NT2/D1 (cell line): ENCODE data around the gene ERI3.

ENCODE experiments used
- DNase-seq: peaks from one replicate; pipeline ENCODE4 v3.0.0-alpha.2; 2011; ENCODE audit warnings: low read depth, low spot score
- H3K27me3 ChIP-seq: 2 replicates; pipeline ENCODE4 v1.6.0; 2011; ENCODE audit warnings: mild to moderate bottlenecking; ENCODE audit not compliant: insufficient read length, insufficient read depth
- H3K36me3 ChIP-seq: 2 replicates; pipeline ENCODE4 v1.6.1; 2011; ENCODE audit warnings: mild to moderate bottlenecking, low read length, mixed read lengths; ENCODE audit not compliant: insufficient read depth, insufficient read length
- H3K4me1 ChIP-seq: 2 replicates; pipeline ENCODE4 v1.5.1; 2011; ENCODE audit not compliant: insufficient read depth, insufficient read length
- H3K4me3 ChIP-seq: 2 replicates; pipeline ENCODE4 v1.5.1; 2011; ENCODE audit warnings: low read depth; ENCODE audit not compliant: insufficient read length
- H3K9ac ChIP-seq: 2 replicates; pipeline ENCODE4 v1.6.0; 2011; ENCODE audit warnings: low read depth; ENCODE audit not compliant: insufficient read length
- H3K9me3 ChIP-seq: 2 replicates; pipeline ENCODE4 v1.5.1; 2011; ENCODE audit warnings: mild to moderate bottlenecking, low read length; ENCODE audit not compliant: insufficient read depth
- SUZ12 ChIP-seq: IDR thresholded peaks from 2 replicates; pipeline ENCODE4 v1.6.1; 2011; ENCODE audit not compliant: insufficient read length, insufficient read depth; ENCODE audit errors: extremely low read depth
- YY1 ChIP-seq: IDR thresholded peaks from 2 replicates; pipeline ENCODE4 v1.6.1; 2011; ENCODE audit not compliant: insufficient read length, insufficient read depth
- ZNF274 ChIP-seq: IDR thresholded peaks from 2 replicates; pipeline ENCODE4 v1.6.1; 2011; ENCODE audit warnings: mild to moderate bottlenecking, low read depth, low read length

The ERI3 gene

GRCh38 chr1:44359234-44359935 lies 4.3 kb upstream of the ERI3 start:
- H3K27me3 ChIP-seq, result no peaks in the 10 kb centered on the region
- no peaks in the 10 kb centered on the region for H3K36me3 ChIP-seq
- no peak overlapping the region for H3K9ac ChIP-seq
- no peak for DNase-seq
- peaks cover 8% of the 10 kb centered on the region for H3K4me1 ChIP-seq
- H3K9me3 ChIP-seq, result no peaks in the 10 kb centered on the region
- H3K4me3 ChIP-seq, result no peak overlapping the region
- no peak for TF ChIP-seq YY1

- TF ChIP-seq SUZ12 (no peak), YY1 (no peak), ZNF274 (no peak)
- H3K27me3 ChIP-seq, result no peaks in the 10 kb centered on the region
- H3K36me3 ChIP-seq, result peaks cover 2% of the 10 kb centered on the region
- no peak overlapping the region for H3K9ac ChIP-seq
- H3K4me1 ChIP-seq, result peaks cover 8% of the 10 kb centered on the region
- no peaks in the 10 kb centered on the region for H3K9me3 ChIP-seq
- no peak overlapping the region for H3K4me3 ChIP-seq
- DNase-seq, result no peak
Observed at GRCh38 chr1:44357710-44358109, 2.7 kb upstream of the ERI3 start.

GRCh38 chr1:44355582-44356305 lies 687 bp upstream of the ERI3 start:
- Histone ChIP-seq H3K4me1 (peaks cover 8% of the 10 kb centered on the region), H3K9ac (no peak overlapping the region), H3K4me3 (peak overlapping the region; percentile 13), H3K9me3 (no peaks in the 10 kb centered on the region), H3K36me3 (peaks cover 12% of the 10 kb centered on the region), H3K27me3 (no peaks in the 10 kb centered on the region)
- DNase-seq, result no peak
- TF ChIP-seq YY1 (no peak), ZNF274 (no peak), SUZ12 (no peak)

DNA sequence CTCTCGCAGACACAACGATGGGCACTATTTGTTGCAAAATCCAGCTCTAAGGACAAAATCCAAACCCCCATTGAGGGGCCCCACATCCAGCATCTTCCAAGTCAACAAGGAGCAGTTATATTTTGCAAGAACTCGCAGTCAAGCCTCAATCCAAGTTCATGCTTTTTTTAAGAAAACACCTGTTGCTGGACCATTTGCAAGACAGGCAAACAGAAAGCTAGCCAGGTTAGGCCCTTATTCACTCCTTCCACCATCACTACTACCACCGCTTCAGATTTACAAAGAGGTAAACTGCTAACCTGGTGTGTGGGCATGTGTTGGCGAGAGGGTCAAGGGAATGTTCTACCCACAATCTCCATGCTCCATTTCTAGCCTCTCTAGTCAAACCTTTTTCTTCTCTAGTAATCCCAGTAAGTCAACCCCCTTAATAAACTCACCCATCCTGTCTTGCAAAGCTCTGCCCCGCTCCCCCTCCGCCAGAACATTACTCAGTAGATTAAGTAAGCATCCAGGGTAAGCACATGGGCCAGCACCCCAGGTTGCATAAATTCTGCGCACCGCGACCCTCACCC lies 703 bp downstream of the ERI3 start:
- H3K9ac ChIP-seq, result peak overlapping the region; percentile 90

DNA sequence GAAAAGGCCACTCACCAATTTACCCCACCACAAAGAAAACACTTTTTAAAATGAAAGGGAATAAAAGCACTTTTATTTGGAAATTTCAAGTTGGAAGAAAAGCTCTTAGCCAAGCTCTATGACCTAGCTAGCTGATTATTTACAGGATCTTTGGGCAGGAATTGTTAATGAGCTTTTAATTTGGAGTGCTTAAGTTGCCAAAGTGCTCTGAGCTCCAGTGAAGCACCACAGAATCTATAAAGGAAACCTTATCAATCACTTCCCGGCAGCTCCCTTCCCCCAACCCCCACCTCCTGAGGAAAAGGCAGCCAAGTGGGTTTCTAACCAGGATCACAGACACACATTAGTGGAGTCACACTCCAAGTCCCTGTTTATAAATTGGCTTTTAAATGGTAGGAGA lies 1.5 kb downstream of the ERI3 start:
- H3K27me3 ChIP-seq, result no peaks in the 10 kb centered on the region
- no peak for DNase-seq
- no peaks in the 10 kb centered on the region for H3K9me3 ChIP-seq
- no peak overlapping the region for H3K4me3 ChIP-seq
- peaks cover 3% of the 10 kb centered on the region for H3K4me1 ChIP-seq
- no peak for TF ChIP-seq YY1
- no peak for TF ChIP-seq SUZ12
- no peak overlapping the region for H3K9ac ChIP-seq
- peaks cover 17% of the 10 kb centered on the region for H3K36me3 ChIP-seq

More for the DNA sequence above, 703 bp downstream of the ERI3 start:
- Histone ChIP-seq H3K36me3 (peaks cover 17% of the 10 kb centered on the region), H3K27me3 (no peaks in the 10 kb centered on the region), H3K9me3 (no peaks in the 10 kb centered on the region), H3K4me1 (peaks cover 3% of the 10 kb centered on the region), H3K4me3 (peak overlapping the region; percentile 89)
- no peak for TF ChIP-seq ZNF274
- TF ChIP-seq YY1, result no peak
- no peak for TF ChIP-seq SUZ12
- no peak for DNase-seq

DNA sequence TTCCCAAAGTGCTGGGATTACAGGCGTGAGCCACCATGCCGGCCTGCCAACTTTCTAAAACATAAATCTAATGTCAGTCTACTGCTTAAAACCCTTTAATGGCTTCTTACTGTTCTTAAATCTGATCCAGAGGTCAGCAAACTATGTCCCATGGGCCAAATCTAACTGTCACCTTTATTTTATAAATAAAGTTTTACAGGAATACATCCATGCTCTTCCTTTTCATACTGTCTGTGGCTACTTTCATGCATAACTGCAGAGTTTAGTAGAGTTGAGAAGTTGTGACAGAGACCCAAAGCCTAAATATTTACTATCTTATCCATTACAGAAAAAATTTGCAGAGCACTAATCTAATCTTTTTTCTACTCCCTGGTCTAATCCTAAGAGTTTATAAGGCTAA lies 3.8 kb downstream of the ERI3 start:
- H3K9me3 ChIP-seq, result no peaks in the 10 kb centered on the region
- peaks cover 18% of the 10 kb centered on the region for H3K36me3 ChIP-seq
- H3K27me3 ChIP-seq, result no peaks in the 10 kb centered on the region
- no peak for TF ChIP-seq ZNF274
- no peak for TF ChIP-seq SUZ12
- TF ChIP-seq YY1, result no peak
- no peak for DNase-seq
- H3K4me1 ChIP-seq, result peaks cover 5% of the 10 kb centered on the region
- no peak overlapping the region for H3K4me3 ChIP-seq
- no peak overlapping the region for H3K9ac ChIP-seq

- Histone ChIP-seq H3K9me3 (no peaks in the 10 kb centered on the region), H3K4me1 (peaks cover 7% of the 10 kb centered on the region), H3K36me3 (peaks cover 24% of the 10 kb centered on the region), H3K9ac (no peak overlapping the region), H3K4me3 (no peak overlapping the region), H3K27me3 (no peaks in the 10 kb centered on the region)
- no peak for DNase-seq
- TF ChIP-seq SUZ12 (no peak), YY1 (no peak), ZNF274 (no peak)
Observed at GRCh38 chr1:44348061-44348485, 7.0 kb downstream of the ERI3 start.
